CD14-positive monocyte (primary cell): Measurements from ENCODE around the gene CNST. TPM values are rescaled to one million over a fixed set of nuclear protein-coding genes. Genes with fewer than 3 reads are reported as not detected.

ENCODE experiments used
- DNase-seq, 3 donors: peaks; one replicate each; pipeline ENCODE4 v3.0.0-alpha.2; 2011 to 2022
- H2AFZ ChIP-seq: 2 replicates; pipeline ENCODE4 v1.6.0; 2012; ENCODE audit warnings: mild to moderate bottlenecking, low read depth, low read length, inconsistent platforms; ENCODE audit not compliant: insufficient read depth, poor library complexity, severe bottlenecking
- H3K27ac ChIP-seq, 2 donors: 1 replicate in 1 of 2; 2 replicates in 1 of 2; pipeline ENCODE4 v1.5.1; 2012 to 2013; ENCODE audit warnings: low read length in 2 of 2, control low read depth in 1 of 2, inconsistent platforms in 1 of 2, low read depth in 1 of 2, mild to moderate bottlenecking in 1 of 2
- H3K27me3 ChIP-seq, 2 donors: one replicate each; pipeline versions ENCODE4 v1.6.0 to v1.6.1; 2011 to 2013; ENCODE audit warnings: low read length in 2 of 2; ENCODE audit not compliant: control insufficient read depth in 2 of 2, insufficient read depth in 2 of 2
- H3K36me3 ChIP-seq, 2 donors: replicated peaks in 1 of 2; 1 replicate in 1 of 2; 2 replicates in 1 of 2; pipeline versions ENCODE4 v1.5.1 to v1.6.1; 2012 to 2013; ENCODE audit warnings: low read length in 2 of 2, control low read depth in 1 of 2, inconsistent platforms in 1 of 2, mild to moderate bottlenecking in 1 of 2; ENCODE audit not compliant: insufficient read depth in 2 of 2, control insufficient read depth in 1 of 2
- H3K4me1 ChIP-seq, 2 donors: 1 replicate in 1 of 2; 2 replicates in 1 of 2; pipeline versions ENCODE4 v1.5.1 to v1.6.1; 2012 to 2013; ENCODE audit warnings: low read length in 2 of 2, control low read depth in 1 of 2, inconsistent platforms in 1 of 2, mild to moderate bottlenecking in 1 of 2, moderate library complexity in 1 of 2; ENCODE audit not compliant: insufficient read depth in 2 of 2, control insufficient read depth in 1 of 2
- H3K4me2 ChIP-seq: replicated peaks from 2 replicates; pipeline ENCODE3; 2012; ENCODE audit warnings: low read length, moderate library complexity, mild to moderate bottlenecking; ENCODE audit not compliant: poor library complexity, severe bottlenecking; ENCODE audit errors: extremely low read depth
- H3K4me3 ChIP-seq, 3 experiments: fragments of 200-600 bp in 1 of 3; sonication (generic) in 1 of 3; replicated peaks in 1 of 3; 1 replicate in 2 of 3; 2 replicates in 1 of 3; pipeline ENCODE4 v1.5.1; 2011 to 2013; ENCODE audit warnings: low read length in 3 of 3, mild to moderate bottlenecking in 3 of 3, control low read depth in 2 of 3, low read depth in 2 of 3, inconsistent platforms in 1 of 3, moderate library complexity in 1 of 3
- H3K79me2 ChIP-seq: 2 replicates; pipeline ENCODE4 v1.6.0; 2012; ENCODE audit warnings: mild to moderate bottlenecking, control low read depth, inconsistent platforms, low read length, moderate library complexity; ENCODE audit not compliant: insufficient read depth
- H3K9ac ChIP-seq: 2 replicates; pipeline ENCODE4 v1.6.0; 2017; ENCODE audit warnings: low read length, mild to moderate bottlenecking; ENCODE audit not compliant: insufficient read depth, poor library complexity, severe bottlenecking
- H3K9me3 ChIP-seq, 2 donors: replicated peaks in 1 of 2; 1 replicate in 1 of 2; 2 replicates in 1 of 2; pipeline versions ENCODE4 v1.5.1 to v1.6.1; 2012 to 2013; ENCODE audit warnings: low read length in 2 of 2, control low read depth in 1 of 2; ENCODE audit not compliant: control insufficient read depth in 1 of 2, insufficient read depth in 1 of 2
- H4K20me1 ChIP-seq: 2 replicates; pipeline ENCODE4 v1.6.0; 2012; ENCODE audit warnings: mild to moderate bottlenecking, low read length, control low read depth, moderate library complexity; ENCODE audit not compliant: insufficient read depth
- H3K27ac Mint-ChIP-seq, 7 donors: one replicate each; pipeline ENCODE4 v1.8.0; 2020; ENCODE audit warnings: mild to moderate bottlenecking in 7 of 7, mixed read lengths in 7 of 7, moderate library complexity in 6 of 7, inconsistent platforms in 2 of 7
- H3K27me3 Mint-ChIP-seq, 3 donors: one replicate each; pipeline ENCODE4 v1.8.0; 2021 to 2022; ENCODE audit warnings: low read depth in 3 of 3, mild to moderate bottlenecking in 3 of 3, mixed read lengths in 3 of 3, moderate library complexity in 3 of 3, inconsistent platforms in 1 of 3
- H3K36me3 Mint-ChIP-seq, 2 donors: one replicate each; pipeline ENCODE4 v1.8.0; 2020; ENCODE audit warnings: mixed read lengths in 2 of 2, inconsistent platforms in 1 of 2, mild to moderate bottlenecking in 1 of 2
- H3K4me1 Mint-ChIP-seq: one replicate; pipeline ENCODE4 v1.8.0; 2020; ENCODE audit warnings: mild to moderate bottlenecking, mixed read lengths
- H3K4me3 Mint-ChIP-seq, 2 donors: one replicate each; pipeline ENCODE4 v1.8.0; 2020; ENCODE audit warnings: mild to moderate bottlenecking in 2 of 2, mixed read lengths in 2 of 2, moderate library complexity in 1 of 2
- H3K9me3 Mint-ChIP-seq, 7 donors: one replicate each; pipeline ENCODE4 v1.8.0; 2020 to 2022; ENCODE audit warnings: mixed read lengths in 7 of 7, mild to moderate bottlenecking in 6 of 7, moderate library complexity in 6 of 7, inconsistent platforms in 2 of 7
- WGBS: methylation state at CpG from one replicate; pipeline ENCODE4 v1.1.5; 2013; ENCODE audit warnings: missing lambda C conversion rate; ENCODE audit not compliant: insufficient coverage; 5-methylcytosine and 5-hydroxymethylcytosine counted together
- intact Hi-C, 2 donors: fragments of 100-400 bp; cut with micrococcal nuclease; formaldehyde crosslinking; loops; one replicate each; pipeline versions ENCODE4 v1.15.0 to v1.15.1; 2023
- polyA plus RNA-seq, 3 donors: library from polyadenylated mRNA; depleted of rRNA in 1 of 3; unstranded in 2 of 3; stranded (reverse) in 1 of 3; fragments of 300-500 nt in 2 of 3; fragments of >200 nt in 1 of 3; fragmentation: Illumina TruSeq in 2 of 3; gene quantifications; 1 replicate in 2 of 3; 2 replicates in 1 of 3; pipeline ENCODE4 v1.2.3, GENCODE V29; 2012 to 2021
- TF ChIP-seq, protein P1 (sequence below): fragments of 200-600 bp; IDR thresholded peaks from one replicate; pipeline ENCODE4 v1.8.0; 2022; ENCODE audit warnings: antibody characterized with exemption, mild to moderate bottlenecking

The CNST gene
- polyA plus RNA-seq, 3 donors, result 11.0 to 14.1 (median 13.7) TPM

DNA sequence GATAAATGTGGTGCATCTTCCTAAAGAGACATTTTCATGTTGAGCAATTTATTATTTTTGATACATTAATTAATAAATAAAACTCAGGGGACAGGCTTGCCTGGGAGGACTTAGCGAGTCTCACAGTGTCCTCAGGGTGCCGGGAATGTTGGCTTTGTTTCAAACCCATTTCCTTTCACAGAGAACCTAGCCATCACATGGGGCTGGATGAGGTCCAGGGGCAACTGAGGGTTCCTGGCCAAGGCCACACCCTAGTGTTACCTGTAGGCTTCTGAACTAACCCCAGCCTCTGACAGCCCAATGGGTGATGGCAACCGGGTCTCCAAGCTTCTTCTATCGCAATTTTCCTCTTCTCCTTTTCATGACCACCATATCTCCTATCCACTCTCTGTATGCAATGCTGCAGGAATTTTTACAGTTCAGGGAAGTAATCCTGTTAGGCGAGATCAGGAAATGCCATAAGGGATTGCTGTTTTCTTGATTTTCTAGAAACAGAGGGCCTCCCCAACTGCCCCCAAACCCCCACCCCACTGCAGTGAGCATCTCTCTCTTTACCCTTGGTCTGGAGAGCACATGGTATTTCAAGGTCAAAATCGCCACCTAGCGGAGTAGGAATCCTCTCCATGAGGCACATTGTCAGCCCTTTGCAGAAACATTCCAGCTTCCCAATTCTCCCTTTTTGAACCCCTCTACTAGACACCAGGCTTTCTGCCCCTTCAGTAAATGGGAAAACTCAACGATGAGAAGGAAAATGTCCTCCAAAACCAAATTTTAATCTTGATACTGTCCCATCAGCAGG lies 37.1 kb upstream of the CNST start:
- TF ChIP-seq, protein P1, sequence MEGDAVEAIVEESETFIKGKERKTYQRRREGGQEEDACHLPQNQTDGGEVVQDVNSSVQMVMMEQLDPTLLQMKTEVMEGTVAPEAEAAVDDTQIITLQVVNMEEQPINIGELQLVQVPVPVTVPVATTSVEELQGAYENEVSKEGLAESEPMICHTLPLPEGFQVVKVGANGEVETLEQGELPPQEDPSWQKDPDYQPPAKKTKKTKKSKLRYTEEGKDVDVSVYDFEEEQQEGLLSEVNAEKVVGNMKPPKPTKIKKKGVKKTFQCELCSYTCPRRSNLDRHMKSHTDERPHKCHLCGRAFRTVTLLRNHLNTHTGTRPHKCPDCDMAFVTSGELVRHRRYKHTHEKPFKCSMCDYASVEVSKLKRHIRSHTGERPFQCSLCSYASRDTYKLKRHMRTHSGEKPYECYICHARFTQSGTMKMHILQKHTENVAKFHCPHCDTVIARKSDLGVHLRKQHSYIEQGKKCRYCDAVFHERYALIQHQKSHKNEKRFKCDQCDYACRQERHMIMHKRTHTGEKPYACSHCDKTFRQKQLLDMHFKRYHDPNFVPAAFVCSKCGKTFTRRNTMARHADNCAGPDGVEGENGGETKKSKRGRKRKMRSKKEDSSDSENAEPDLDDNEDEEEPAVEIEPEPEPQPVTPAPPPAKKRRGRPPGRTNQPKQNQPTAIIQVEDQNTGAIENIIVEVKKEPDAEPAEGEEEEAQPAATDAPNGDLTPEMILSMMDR, result no peak
- Histone ChIP-seq H2AFZ (no peak overlapping the region), H3K27me3 (no peaks in the 10 kb centered on the region), H3K9me3 (peaks cover 23 to 64% of the 10 kb centered on the region in 2 donors), H3K27ac (no peak overlapping the region), H3K4me3 (no peak overlapping the region), H3K36me3 (no peaks in the 10 kb centered on the region), H3K4me2 (no peak overlapping the region), H3K79me2 (no peaks in the 10 kb centered on the region), H3K9ac (no peak overlapping the region), H4K20me1 (no peaks in the 10 kb centered on the region), H3K4me1 (peaks cover 7 to 10% of the 10 kb centered on the region in 2 donors)
- H3K9me3 Mint-ChIP-seq, result peaks cover 22 to 64% (median 53%) of the 10 kb centered on the region in 7 donors
- no peak overlapping the region for H3K27ac Mint-ChIP-seq
- H3K36me3 Mint-ChIP-seq, result peaks cover 0 to 3% of the 10 kb centered on the region in 2 donors
- peaks cover 11% of the 10 kb centered on the region for H3K4me1 Mint-ChIP-seq
- H3K4me3 Mint-ChIP-seq, result no peak overlapping the region
- peaks cover 0 to 3% (median 2%) of the 10 kb centered on the region in 3 donors for H3K27me3 Mint-ChIP-seq
- WGBS, result 100% methylated on average over 4 of the region's 8 CpGs
- intact Hi-C loops, result no loop called here
- DNase-seq, result no peak

DNA sequence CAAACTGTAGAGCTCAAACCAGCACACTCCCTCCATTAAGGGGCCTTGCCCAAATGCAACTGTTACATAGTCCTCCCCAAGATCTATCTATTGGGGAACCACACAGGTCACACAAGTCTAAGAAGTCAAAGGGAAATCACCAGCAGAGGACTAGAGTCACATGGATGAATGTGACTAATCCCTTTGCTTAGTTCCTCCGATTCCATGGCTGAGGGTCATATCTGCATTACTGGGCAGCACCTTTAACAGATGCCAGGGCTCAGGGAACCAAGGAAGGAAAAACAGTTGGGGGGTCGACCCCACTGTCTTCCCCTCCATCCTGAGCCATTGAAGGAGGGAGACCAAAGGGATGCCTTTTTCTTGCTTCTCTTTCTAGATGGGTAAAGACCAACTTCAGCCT lies 35.8 kb upstream of the CNST start:
- H3K27ac Mint-ChIP-seq, result no peak overlapping the region
- H3K9me3 Mint-ChIP-seq, result peaks cover 22 to 65% (median 50%) of the 10 kb centered on the region in 7 donors
- Histone ChIP-seq H2AFZ (no peak overlapping the region), H3K27me3 (no peaks in the 10 kb centered on the region), H3K4me1 (peaks cover 7 to 10% of the 10 kb centered on the region in 2 donors), H3K79me2 (no peaks in the 10 kb centered on the region), H3K4me3 (no peak overlapping the region), H3K9ac (no peak overlapping the region), H3K9me3 (peaks cover 23 to 54% of the 10 kb centered on the region in 2 donors), H3K36me3 (no peaks in the 10 kb centered on the region), H3K4me2 (no peak overlapping the region), H3K27ac (no peak overlapping the region), H4K20me1 (no peaks in the 10 kb centered on the region)
- TF ChIP-seq, protein P1, result no peak
- peaks cover 0 to 3% of the 10 kb centered on the region in 2 donors for H3K36me3 Mint-ChIP-seq
- 77% methylated on average over 1 of the region's 2 CpGs for WGBS
- intact Hi-C loops, result no loop called here
- H3K27me3 Mint-ChIP-seq, result peaks cover 0 to 3% (median 2%) of the 10 kb centered on the region in 3 donors
- DNase-seq, result no peak
- peaks cover 11% of the 10 kb centered on the region for H3K4me1 Mint-ChIP-seq
- H3K4me3 Mint-ChIP-seq, result no peak overlapping the region
